ENCODE measurements around the gene DHX32.
A peak's percentile ranks its signal among the peaks of the same experiment; 100 is the strongest.

Gene DHX32

GRCh38 chr10:125849448-125849847, 31.6 kb downstream of the DHX32 start:
- no peak for DNase-seq

GRCh38 chr10:125848857-125849256, 32.2 kb downstream of the DHX32 start:
- no peak for DNase-seq

- no peak for DNase-seq
Measured at GRCh38 chr10:125848371-125848770, 32.7 kb downstream of the DHX32 start.

- DNase-seq, result no peak
Measured at GRCh38 chr10:125846894-125847293, 34.2 kb downstream of the DHX32 start.

GRCh38 chr10:125845617-125846016, 35.5 kb downstream of the DHX32 start:
- no peak for DNase-seq

- peak in 18 of 51 donors; percentile 2 to 62 (median 22) for DNase-seq
Measured at GRCh38 chr10:125844751-125845221, 36.3 kb downstream of the DHX32 start.

- peak in 1 of 51 donors; percentile 37 for DNase-seq
Measured at GRCh38 chr10:125843603-125844329, 37.3 kb downstream of the DHX32 start.

- no peak for DNase-seq
Measured at GRCh38 chr10:125840955-125841354, 40.1 kb downstream of the DHX32 start.

GRCh38 chr10:125840406-125840805, 40.7 kb downstream of the DHX32 start:
- no peak for DNase-seq

- no peak for DNase-seq
Measured at GRCh38 chr10:125838802-125839575, 42.1 kb downstream of the DHX32 start.

GRCh38 chr10:125836746-125837145, 44.3 kb downstream of the DHX32 start:
- no peak for DNase-seq

- no peak for DNase-seq
Measured at GRCh38 chr10:125828311-125828710, 52.8 kb downstream of the DHX32 start.

GRCh38 chr10:125827133-125827532, 54.0 kb downstream of the DHX32 start:
- DNase-seq, result no peak

- no peak for DNase-seq
Measured at GRCh38 chr10:125824736-125825135, 56.4 kb downstream of the DHX32 start.

- no peak for DNase-seq
Measured at GRCh38 chr10:125823663-125824251, 57.3 kb downstream of the DHX32 start.

- DNase-seq, result peak; percentile 57 to 99 (median 85)
Measured at GRCh38 chr10:125822878-125823662, 58.0 kb downstream of the DHX32 start, which contains the start of the genes BCCIP and UROS. Gene BCCIP (plus strand): TSS chr10:125823546. CDS start chr10:125823558, 12 bp downstream. Gene UROS (minus strand): TSS chr10:125823258. CDS start chr10:125816499, 6,759 bp downstream.

GRCh38 chr10:125820701-125821100, 60.4 kb downstream of the DHX32 start:
- no peak for DNase-seq

GRCh38 chr10:125817337-125817946, 63.6 kb downstream of the DHX32 start:
- peak in 1 of 51 donors; percentile 6 for DNase-seq

- no peak for DNase-seq
Measured at GRCh38 chr10:125816548-125816947, 64.5 kb downstream of the DHX32 start.

GRCh38 chr10:125815764-125816163, 65.3 kb downstream of the DHX32 start:
- no peak for DNase-seq

Measured in hypothalamus (tissue), 51 donors.